HEK293 (cell line): ENCODE data around the gene SH3BP5.

ENCODE experiments used
- CTCF ChIA-PET: fragments of 350-600 bp; formaldehyde crosslinking; extraction: SDS; loops from one replicate; lab custom pipeline; 2021; ENCODE audit warnings: antibody characterized with exemption; lab: Yijun Ruan, JAX
- POLR2A ChIA-PET: fragments of 300-600 bp; formaldehyde crosslinking; extraction: SDS; loops from one replicate; lab custom pipeline; 2020; ENCODE audit warnings: antibody characterized with exemption, inconsistent platforms; lab: Yijun Ruan, JAX
- H3K27ac ChIP-seq: fragments of 200-500 bp; sonication (Bioruptor generic); 2 replicates; pipeline ENCODE4 v1.5.1; 2014; ENCODE audit warnings: low read depth, low read length, control low read depth, inconsistent platforms; ENCODE audit errors: extremely low read depth
- H3K36me3 ChIP-seq, 2 experiments: fragments of 200-500 bp in 1 of 2; sonication (Bioruptor generic) in 1 of 2; 1 replicate in 1 of 2; 2 replicates in 1 of 2; pipeline ENCODE4 v1.5.1; 2014 to 2017; ENCODE audit warnings: inconsistent platforms in 2 of 2, low read length in 2 of 2; ENCODE audit not compliant: control insufficient read depth in 2 of 2, insufficient read depth in 1 of 2
- H3K4me1 ChIP-seq: fragments of 200-500 bp; sonication (Bioruptor generic); 2 replicates; pipeline ENCODE4 v1.5.1; 2014; ENCODE audit warnings: mild to moderate bottlenecking, low read length, inconsistent platforms; ENCODE audit not compliant: control insufficient read depth, insufficient read depth
- H3K4me3 ChIP-seq: 2 replicates; pipeline ENCODE4 v1.5.1; 2011; ENCODE audit warnings: low read depth, mild to moderate bottlenecking, control low read depth, low read length, moderate library complexity
- H3K9me3 ChIP-seq: fragments of 200-500 bp; sonication (Bioruptor generic); 2 replicates; pipeline ENCODE4 v1.5.1; 2014; ENCODE audit warnings: low read depth, low read length, inconsistent platforms; ENCODE audit not compliant: control insufficient read depth, insufficient read depth
- HIC1 ChIP-seq: fragments of 450-650 bp; formaldehyde crosslinking; IDR thresholded peaks from 2 replicates; pipeline ENCODE4 v1.5.1; 2016; ENCODE audit warnings: missing biosample characterization, missing genetic modification characterization
- HOXC10 ChIP-seq: sonication (generic); formaldehyde crosslinking; IDR thresholded peaks from 2 replicates; pipeline ENCODE4 v1.8.1; 2023; ENCODE audit warnings: mild to moderate bottlenecking, missing genetic modification reagents
- KLF1 ChIP-seq: fragments of 450-650 bp; formaldehyde crosslinking; IDR thresholded peaks from 2 replicates; pipeline ENCODE4 v1.5.1; 2016; ENCODE audit warnings: missing biosample characterization, missing genetic modification characterization
- MYNN ChIP-seq: fragments of 450-650 bp; formaldehyde crosslinking; IDR thresholded peaks from 2 replicates; pipeline ENCODE4 v1.5.1; 2016; ENCODE audit warnings: missing biosample characterization, missing genetic modification characterization, borderline replicate concordance
- OSR2 ChIP-seq: fragments of 450-650 bp; formaldehyde crosslinking; IDR thresholded peaks from 2 replicates; pipeline ENCODE4 v1.5.1; 2016; ENCODE audit warnings: missing biosample characterization, missing genetic modification characterization
- REST ChIP-seq: fragments of 450-650 bp; formaldehyde crosslinking; IDR thresholded peaks from 2 replicates; pipeline ENCODE4 v1.5.1; 2016; ENCODE audit warnings: missing biosample characterization, missing genetic modification characterization
- SP2 ChIP-seq: fragments of 450-650 bp; formaldehyde crosslinking; IDR thresholded peaks from 2 replicates; pipeline ENCODE4 v1.5.1; 2016; ENCODE audit warnings: missing biosample characterization, missing genetic modification characterization
- YY1 ChIP-seq: fragments of 450-650 bp; formaldehyde crosslinking; IDR thresholded peaks from 2 replicates; pipeline ENCODE4 v1.5.1; 2018; ENCODE audit warnings: missing biosample characterization, missing genetic modification characterization
- ZFHX2 ChIP-seq: fragments of 450-650 bp; formaldehyde crosslinking; conservative IDR thresholded peaks from 2 replicates; pipeline ENCODE4 v1.5.1; 2016; ENCODE audit warnings: missing biosample characterization, missing genetic modification characterization
- ZNF121 ChIP-seq: fragments of 450-650 bp; formaldehyde crosslinking; IDR thresholded peaks from 2 replicates; pipeline ENCODE4 v1.5.1; 2016; ENCODE audit warnings: missing biosample characterization, missing genetic modification characterization
- ZNF132 ChIP-seq: fragments of 450-650 bp; formaldehyde crosslinking; IDR thresholded peaks from 2 replicates; pipeline ENCODE4 v1.5.1; 2017; ENCODE audit warnings: missing biosample characterization, missing genetic modification characterization, borderline replicate concordance
- ZNF2 ChIP-seq: fragments of 450-650 bp; formaldehyde crosslinking; IDR thresholded peaks from 2 replicates; pipeline ENCODE4 v1.5.1; 2016; ENCODE audit warnings: missing biosample characterization, missing genetic modification characterization
- ZNF221 ChIP-seq: fragments of 450-650 bp; formaldehyde crosslinking; IDR thresholded peaks from 2 replicates; pipeline ENCODE4 v1.5.1; 2017; ENCODE audit warnings: missing biosample characterization, missing genetic modification characterization, borderline replicate concordance
- ZNF23 ChIP-seq: fragments of 450-650 bp; formaldehyde crosslinking; IDR thresholded peaks from 2 replicates; pipeline ENCODE4 v1.5.1; 2016; ENCODE audit warnings: missing biosample characterization, missing genetic modification characterization, borderline replicate concordance
- ZNF239 ChIP-seq: fragments of 450-650 bp; formaldehyde crosslinking; IDR thresholded peaks from 2 replicates; pipeline ENCODE4 v1.5.1; 2016; ENCODE audit warnings: missing biosample characterization, missing genetic modification characterization
- ZNF280C ChIP-seq: fragments of 450-650 bp; formaldehyde crosslinking; IDR thresholded peaks from 2 replicates; pipeline ENCODE4 v1.5.1; 2016; ENCODE audit warnings: missing biosample characterization, missing genetic modification characterization
- ZNF311 ChIP-seq: fragments of 450-650 bp; formaldehyde crosslinking; IDR thresholded peaks from 2 replicates; pipeline ENCODE4 v1.5.1; 2017; ENCODE audit warnings: missing biosample characterization, missing genetic modification characterization, borderline replicate concordance
- ZNF324 ChIP-seq: fragments of 450-650 bp; formaldehyde crosslinking; IDR thresholded peaks from 2 replicates; pipeline ENCODE4 v1.5.1; 2016; ENCODE audit warnings: missing biosample characterization, missing genetic modification characterization
- ZNF341 ChIP-seq: fragments of 450-650 bp; formaldehyde crosslinking; IDR thresholded peaks from 2 replicates; pipeline ENCODE4; 2016; ENCODE audit warnings: low read depth, missing biosample characterization, missing genetic modification characterization
- ZNF394 ChIP-seq: fragments of 450-650 bp; formaldehyde crosslinking; IDR thresholded peaks from 2 replicates; pipeline ENCODE4 v1.5.1; 2016; ENCODE audit warnings: missing biosample characterization, missing genetic modification characterization, mild to moderate bottlenecking, moderate library complexity, borderline replicate concordance
- ZNF404 ChIP-seq: fragments of 450-650 bp; formaldehyde crosslinking; IDR thresholded peaks from 2 replicates; pipeline ENCODE4 v1.5.1; 2017; ENCODE audit warnings: missing biosample characterization, missing genetic modification characterization
- ZNF521 ChIP-seq: fragments of 450-650 bp; formaldehyde crosslinking; IDR thresholded peaks from 2 replicates; pipeline ENCODE4 v1.5.1; 2017; ENCODE audit warnings: missing biosample characterization, mild to moderate bottlenecking, missing genetic modification characterization
- ZNF560 ChIP-seq: fragments of 450-650 bp; formaldehyde crosslinking; IDR thresholded peaks from 2 replicates; pipeline ENCODE4 v1.5.1; 2017; ENCODE audit warnings: missing biosample characterization, missing genetic modification characterization, borderline replicate concordance
- ZNF600 ChIP-seq: fragments of 450-650 bp; formaldehyde crosslinking; IDR thresholded peaks from 2 replicates; pipeline ENCODE4 v1.5.1; 2016; ENCODE audit warnings: missing biosample characterization, missing genetic modification characterization
- ZNF658 ChIP-seq: fragments of 450-650 bp; formaldehyde crosslinking; IDR thresholded peaks from 2 replicates; pipeline ENCODE4; 2016; ENCODE audit warnings: missing biosample characterization, missing genetic modification characterization
- ZNF664 ChIP-seq: fragments of 450-650 bp; formaldehyde crosslinking; IDR thresholded peaks from 2 replicates; pipeline ENCODE4 v1.5.1; 2016; ENCODE audit warnings: missing biosample characterization, missing genetic modification characterization
- ZNF791 ChIP-seq: fragments of 450-650 bp; formaldehyde crosslinking; IDR thresholded peaks from 2 replicates; pipeline ENCODE4 v1.5.1; 2016; ENCODE audit warnings: missing biosample characterization, missing genetic modification characterization
- ZSCAN16 ChIP-seq: fragments of 450-650 bp; formaldehyde crosslinking; IDR thresholded peaks from 2 replicates; pipeline ENCODE4 v1.5.1; 2016; ENCODE audit warnings: missing biosample characterization, missing genetic modification characterization
- TF ChIP-seq, protein P1 (sequence below): fragments of 450-650 bp; formaldehyde crosslinking; IDR thresholded peaks from 2 replicates; pipeline ENCODE4 v1.5.1; 2016; ENCODE audit warnings: missing biosample characterization, missing genetic modification characterization

The SH3BP5 gene

GRCh38 chr3:15310491-15311370 lies 21.7 kb downstream of the SH3BP5 start:
- POLR2A ChIA-PET: interaction anchor here (0.8 kb wide), 1 partner anchor 9 kb away, joined by 3 read pairs; no protein-coding TSS in a partner anchor
- Histone ChIP-seq H3K4me3 (no peak overlapping the region), H3K9me3 (no peaks in the 10 kb centered on the region), H3K27ac (peak overlapping the region; percentile 14; the same call in 1 of the 2 replicates), H3K4me1 (peaks cover 3% of the 10 kb centered on the region; the same call in 1 of the 2 replicates), H3K36me3 (no peaks in the 10 kb centered on the region)
- CTCF ChIA-PET: interaction anchor here (0.8 to 2.7 kb wide), 2 partner anchors 22 to 43 kb away, joined by 5 to 11 read pairs; partner anchors contain the start of gene SH3BP5
- no peak for TF ChIP-seq ZNF311
- no peak for TF ChIP-seq ZNF239 (tag by site-specific recombination)
- no peak for TF ChIP-seq ZNF132 (tag by site-specific recombination)
- TF ChIP-seq OSR2 (tag by site-specific recombination): no peak
- no peak for TF ChIP-seq ZNF791 (tag by site-specific recombination)
- no peak for TF ChIP-seq SP2 (tag by site-specific recombination)
- no peak for TF ChIP-seq ZNF560 (tag by site-specific recombination)
- no peak for TF ChIP-seq ZSCAN16
- TF ChIP-seq, protein P1, sequence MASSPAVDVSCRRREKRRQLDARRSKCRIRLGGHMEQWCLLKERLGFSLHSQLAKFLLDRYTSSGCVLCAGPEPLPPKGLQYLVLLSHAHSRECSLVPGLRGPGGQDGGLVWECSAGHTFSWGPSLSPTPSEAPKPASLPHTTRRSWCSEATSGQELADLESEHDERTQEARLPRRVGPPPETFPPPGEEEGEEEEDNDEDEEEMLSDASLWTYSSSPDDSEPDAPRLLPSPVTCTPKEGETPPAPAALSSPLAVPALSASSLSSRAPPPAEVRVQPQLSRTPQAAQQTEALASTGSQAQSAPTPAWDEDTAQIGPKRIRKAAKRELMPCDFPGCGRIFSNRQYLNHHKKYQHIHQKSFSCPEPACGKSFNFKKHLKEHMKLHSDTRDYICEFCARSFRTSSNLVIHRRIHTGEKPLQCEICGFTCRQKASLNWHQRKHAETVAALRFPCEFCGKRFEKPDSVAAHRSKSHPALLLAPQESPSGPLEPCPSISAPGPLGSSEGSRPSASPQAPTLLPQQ (tag by site-specific recombination): no peak
- no peak for TF ChIP-seq ZNF23 (tag by site-specific recombination)
- no peak for TF ChIP-seq ZNF280C (tag by site-specific recombination)
- TF ChIP-seq ZNF121: no peak
- TF ChIP-seq KLF1 (tag by site-specific recombination): peak; percentile 31; the same call in 1 of the 2 replicates
- TF ChIP-seq ZNF404: no peak
- no peak for TF ChIP-seq REST (tag by site-specific recombination)
- no peak for TF ChIP-seq ZNF521
- no peak for TF ChIP-seq ZNF394 (tag by site-specific recombination)
- TF ChIP-seq HOXC10: no peak
- peak; percentile 50; the same call in 1 of the 2 replicates for TF ChIP-seq ZNF341 (tag by site-specific recombination)
- no peak for TF ChIP-seq YY1 (tag by site-specific recombination)
- 0 out of 2 replicates have a peak, but pooled peaks have one; percentile 46 for TF ChIP-seq ZNF600 (tag by site-specific recombination)
- no peak for TF ChIP-seq ZFHX2 (tag by site-specific recombination)
- no peak for TF ChIP-seq HIC1
- no peak for TF ChIP-seq ZNF664
- TF ChIP-seq ZNF324 (tag by site-specific recombination): no peak
- TF ChIP-seq ZNF658 (tag by site-specific recombination): no peak
- TF ChIP-seq ZNF221 (tag by site-specific recombination): no peak
- 0 out of 2 replicates have a peak, but pooled peaks have one; percentile 30 for TF ChIP-seq ZNF2 (tag by site-specific recombination)
- no peak for TF ChIP-seq MYNN
